Karpas-422 (cell line): ENCODE results near the gene CLOCK. TPM values are rescaled to one million over a fixed set of nuclear protein-coding genes. Genes with fewer than 3 reads are reported as not detected.

Source experiments
- DNase-seq: peaks from one replicate; pipeline ENCODE4 v3.0.0-alpha.2; 2015
- H2AFZ ChIP-seq: fragments of 200-600 bp; sonication (generic); 2 replicates; pipeline ENCODE4 v1.6.1; 2014; ENCODE audit warnings: antibody characterized with exemption, low read length, mixed read lengths
- H3K27ac ChIP-seq: fragments of 200-600 bp; sonication (generic); 2 replicates; pipeline ENCODE4 v1.5.1; 2014; ENCODE audit warnings: mild to moderate bottlenecking, low read length, moderate library complexity
- H3K27me3 ChIP-seq: fragments of 200-600 bp; sonication (generic); 2 replicates; pipeline ENCODE4 v1.6.1; 2014; ENCODE audit warnings: low read length, mixed read lengths
- H3K36me3 ChIP-seq: fragments of 200-600 bp; sonication (generic); 2 replicates; pipeline ENCODE4 v1.6.1; 2014; ENCODE audit warnings: low read length, mixed read lengths; ENCODE audit not compliant: insufficient read depth
- H3K4me1 ChIP-seq: fragments of 200-600 bp; sonication (generic); 2 replicates; pipeline ENCODE4 v1.6.1; 2014; ENCODE audit warnings: mild to moderate bottlenecking, low read length, mixed read lengths
- H3K4me2 ChIP-seq: fragments of 200-600 bp; sonication (generic); 2 replicates; pipeline ENCODE4 v1.6.1; 2014; ENCODE audit warnings: low read length, low read depth, mild to moderate bottlenecking; ENCODE audit not compliant: poor library complexity, severe bottlenecking
- H3K4me3 ChIP-seq: fragments of 200-600 bp; sonication (generic); 2 replicates; pipeline ENCODE4 v1.5.1; 2014; ENCODE audit warnings: mild to moderate bottlenecking, antibody characterized with exemption, low read length, mixed read lengths
- H3K79me2 ChIP-seq: fragments of 200-600 bp; sonication (generic); 2 replicates; pipeline ENCODE4 v1.6.1; 2014; ENCODE audit warnings: mild to moderate bottlenecking, low read length, mixed read lengths
- H3K9ac ChIP-seq: fragments of 200-600 bp; sonication (generic); 2 replicates; pipeline ENCODE4 v1.6.0; 2014; ENCODE audit warnings: low read length
- H3K9me2 ChIP-seq: fragments of 200-600 bp; sonication (generic), shearing (Covaris generic); replicated peaks from 2 replicates; pipeline ENCODE4 v1.6.0; 2014; ENCODE audit warnings: mild to moderate bottlenecking, low read length, moderate library complexity; ENCODE audit not compliant: insufficient read depth
- H3K9me3 ChIP-seq: fragments of 300-700, 200-600 bp; sonication (generic); 2 replicates; pipeline ENCODE4 v1.6.1; 2014; ENCODE audit warnings: low read length, mixed read lengths
- H4K20me1 ChIP-seq: fragments of 200-600 bp; sonication (generic); 2 replicates; pipeline ENCODE4 v1.6.1; 2014; ENCODE audit warnings: mild to moderate bottlenecking, antibody characterized with exemption, low read length, low read depth; ENCODE audit not compliant: insufficient read depth
- total RNA-seq: library from RNA; depleted of rRNA; stranded (reverse); fragments of >200 nt; shearing (Covaris generic); gene quantifications from 2 replicates; pipeline ENCODE4 v1.2.3, GENCODE V29; 2014; ENCODE audit warnings: low replicate concordance

The CLOCK gene
- total RNA-seq, 1 experiment from 2014 or later: 2.3 TPM

DNA sequence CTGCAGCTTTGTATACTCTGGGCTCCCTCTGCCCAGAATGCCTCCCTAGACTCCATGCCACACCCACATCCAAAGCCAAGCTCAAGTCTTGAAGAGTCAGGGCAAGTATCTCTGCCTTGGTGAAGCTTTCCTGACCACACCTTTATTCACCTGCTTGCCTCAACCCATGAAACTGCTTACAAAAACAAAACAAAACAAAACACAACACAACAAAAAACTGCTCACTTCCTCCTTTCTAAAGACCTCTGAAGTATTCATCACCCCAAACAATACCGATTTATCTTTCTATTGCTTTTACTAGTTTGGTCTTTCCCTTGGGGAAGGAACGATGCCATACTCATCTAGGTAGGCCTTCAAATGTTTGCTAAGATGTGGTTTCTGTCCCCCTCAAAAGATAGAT is 105.9 kb downstream of the CLOCK start:
- H3K4me3 ChIP-seq: no peak overlapping the region
- H2AFZ ChIP-seq: no peak overlapping the region
- no peak overlapping the region for H3K4me2 ChIP-seq
- no peak overlapping the region for H3K27ac ChIP-seq
- H3K79me2 ChIP-seq: no peaks in the 10 kb centered on the region
- DNase-seq: no peak
- no peak overlapping the region for H3K9ac ChIP-seq
- H3K9me2 ChIP-seq: no peaks in the 10 kb centered on the region
- H3K9me3 ChIP-seq: no peaks in the 10 kb centered on the region
- H4K20me1 ChIP-seq: no peaks in the 10 kb centered on the region
- no peaks in the 10 kb centered on the region for H3K4me1 ChIP-seq
- no peaks in the 10 kb centered on the region; the same call in 1 of the 2 replicates for H3K36me3 ChIP-seq
- H3K27me3 ChIP-seq: no peaks in the 10 kb centered on the region

DNA sequence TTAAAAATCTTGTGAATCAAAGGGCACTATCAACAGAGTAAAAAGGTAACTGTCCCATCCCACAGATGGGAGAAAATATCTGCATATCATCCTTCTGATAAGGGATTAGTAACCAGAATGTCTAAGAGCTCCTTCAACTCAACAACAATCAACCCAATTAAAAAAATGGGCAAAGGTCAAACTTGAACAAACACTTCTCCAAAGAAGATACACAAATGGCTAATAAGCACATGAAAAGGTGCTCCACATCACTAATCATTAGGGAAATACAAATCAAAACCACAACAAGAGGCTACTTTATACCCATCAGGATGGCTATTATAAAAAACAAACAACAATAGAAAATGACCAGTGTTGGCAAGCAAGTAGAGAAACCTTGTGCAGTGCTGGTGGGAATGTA is 107.7 kb downstream of the CLOCK start:
- no peak overlapping the region for H3K9ac ChIP-seq
- no peak overlapping the region for H3K4me2 ChIP-seq
- no peaks in the 10 kb centered on the region for H3K9me3 ChIP-seq
- H2AFZ ChIP-seq: no peak overlapping the region
- H3K4me1 ChIP-seq: no peaks in the 10 kb centered on the region
- no peaks in the 10 kb centered on the region for H3K9me2 ChIP-seq
- H3K79me2 ChIP-seq: no peaks in the 10 kb centered on the region
- H4K20me1 ChIP-seq: no peaks in the 10 kb centered on the region
- no peak for DNase-seq
- no peak overlapping the region for H3K4me3 ChIP-seq
- H3K27me3 ChIP-seq: no peaks in the 10 kb centered on the region
- peaks cover 8% of the 10 kb centered on the region; the same call in 1 of the 2 replicates for H3K36me3 ChIP-seq
- H3K27ac ChIP-seq: no peak overlapping the region

- H3K36me3 ChIP-seq: peaks cover 13% of the 10 kb centered on the region; the same call in 1 of the 2 replicates
- H3K79me2 ChIP-seq: no peaks in the 10 kb centered on the region
- no peaks in the 10 kb centered on the region for H3K9me2 ChIP-seq
- no peaks in the 10 kb centered on the region for H4K20me1 ChIP-seq
- H3K9ac ChIP-seq: no peak overlapping the region
- H3K27ac ChIP-seq: no peak overlapping the region
- H3K9me3 ChIP-seq: no peaks in the 10 kb centered on the region
- H3K4me2 ChIP-seq: no peak overlapping the region
- no peak overlapping the region for H2AFZ ChIP-seq
- no peaks in the 10 kb centered on the region for H3K27me3 ChIP-seq
- no peaks in the 10 kb centered on the region for H3K4me1 ChIP-seq
- DNase-seq: no peak
- no peak overlapping the region for H3K4me3 ChIP-seq
Measured at GRCh38 chr4:55438314-55438713, 108.4 kb downstream of the CLOCK start.

- Histone ChIP-seq H3K27me3 (no peaks in the 10 kb centered on the region), H3K36me3 (peaks cover 18% of the 10 kb centered on the region; the same call in 1 of the 2 replicates), H3K27ac (no peak overlapping the region), H3K9ac (no peak overlapping the region), H4K20me1 (no peaks in the 10 kb centered on the region), H3K4me2 (no peak overlapping the region), H3K4me3 (no peak overlapping the region), H3K4me1 (no peaks in the 10 kb centered on the region), H3K79me2 (no peaks in the 10 kb centered on the region), H3K9me2 (no peaks in the 10 kb centered on the region), H2AFZ (no peak overlapping the region), H3K9me3 (no peaks in the 10 kb centered on the region)
- no peak for DNase-seq
Measured at GRCh38 chr4:55437823-55438222, 108.9 kb downstream of the CLOCK start.

DNA sequence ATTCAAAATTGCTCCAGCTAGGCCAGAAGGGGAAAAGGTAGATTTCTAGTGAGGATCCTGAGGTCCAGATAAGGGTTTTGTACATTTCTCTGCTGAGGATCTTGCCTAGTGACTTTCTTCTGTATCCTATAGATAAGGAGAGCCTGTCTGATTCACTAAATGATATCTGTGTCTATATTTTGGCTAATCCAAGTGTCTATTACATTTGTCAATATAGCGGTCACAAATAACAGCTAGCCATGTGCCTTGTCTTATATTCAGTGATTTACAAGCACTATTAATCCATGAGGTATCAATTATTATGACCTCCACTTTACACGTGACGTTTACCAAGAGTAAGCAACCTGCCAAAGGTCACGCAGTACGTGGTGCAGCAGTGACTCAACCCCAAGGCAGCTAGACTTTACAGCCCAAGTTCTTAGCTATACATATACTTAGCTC is 109.3 kb downstream of the CLOCK start:
- H3K9me3 ChIP-seq: no peaks in the 10 kb centered on the region
- H3K36me3 ChIP-seq: peaks cover 19% of the 10 kb centered on the region; the same call in 1 of the 2 replicates
- no peak overlapping the region for H3K27ac ChIP-seq
- H3K9ac ChIP-seq: no peak overlapping the region
- DNase-seq: no peak
- H3K4me2 ChIP-seq: no peak overlapping the region
- H3K79me2 ChIP-seq: no peaks in the 10 kb centered on the region
- H4K20me1 ChIP-seq: no peaks in the 10 kb centered on the region
- H3K27me3 ChIP-seq: no peaks in the 10 kb centered on the region
- H3K9me2 ChIP-seq: no peaks in the 10 kb centered on the region
- no peaks in the 10 kb centered on the region for H3K4me1 ChIP-seq
- no peak overlapping the region for H3K4me3 ChIP-seq
- H2AFZ ChIP-seq: no peak overlapping the region

GRCh38 chr4:55435141-55435841 is 111.4 kb downstream of the CLOCK start:
- Histone ChIP-seq H3K36me3 (peaks cover 30% of the 10 kb centered on the region; the same call in 1 of the 2 replicates), H3K9me3 (no peaks in the 10 kb centered on the region), H2AFZ (no peak overlapping the region), H3K4me1 (peaks cover 4% of the 10 kb centered on the region), H3K4me2 (no peak overlapping the region), H4K20me1 (no peaks in the 10 kb centered on the region), H3K9me2 (no peaks in the 10 kb centered on the region), H3K9ac (no peak overlapping the region), H3K4me3 (no peak overlapping the region), H3K79me2 (no peaks in the 10 kb centered on the region), H3K27me3 (no peaks in the 10 kb centered on the region), H3K27ac (no peak overlapping the region)
- no peak for DNase-seq

- Histone ChIP-seq H3K27ac (no peak overlapping the region), H3K4me3 (no peak overlapping the region), H3K9ac (no peak overlapping the region), H3K36me3 (peaks cover 58% of the 10 kb centered on the region), H3K4me1 (peaks cover 4% of the 10 kb centered on the region), H3K9me3 (no peaks in the 10 kb centered on the region), H3K79me2 (0 out of 2 replicates have a peak, but pooled peaks cover 4% of the 10 kb centered on the region), H4K20me1 (no peaks in the 10 kb centered on the region), H2AFZ (no peak overlapping the region), H3K27me3 (no peaks in the 10 kb centered on the region), H3K9me2 (no peaks in the 10 kb centered on the region), H3K4me2 (no peak overlapping the region)
- DNase-seq: no peak
Measured at GRCh38 chr4:55431710-55432336, 114.9 kb downstream of the CLOCK start.

DNA sequence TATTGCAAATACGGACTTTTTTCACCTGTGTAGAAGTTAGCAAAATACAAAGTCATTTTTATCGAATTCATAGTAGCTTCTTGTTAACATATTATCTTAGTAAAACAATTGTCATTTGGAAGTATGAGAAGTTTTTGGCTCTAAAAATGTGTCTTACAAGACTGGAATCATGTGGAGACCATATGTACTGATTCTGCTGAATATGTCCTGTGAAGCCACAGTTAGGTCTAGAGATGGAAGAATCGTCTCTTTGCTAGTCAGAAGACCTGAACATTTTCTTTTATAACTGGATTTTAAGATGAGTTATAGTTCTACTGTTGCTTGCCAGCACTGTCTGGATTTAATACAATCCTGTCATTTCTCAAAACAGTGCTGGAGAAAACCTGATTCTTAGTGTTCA is 121.9 kb downstream of the CLOCK start:
- DNase-seq: no peak
- H3K4me3 ChIP-seq: no peak overlapping the region
- H3K4me2 ChIP-seq: no peak overlapping the region
- no peak overlapping the region for H3K9ac ChIP-seq
- peaks cover 63% of the 10 kb centered on the region for H3K36me3 ChIP-seq
- H3K27ac ChIP-seq: no peak overlapping the region
- H3K79me2 ChIP-seq: peaks cover 32% of the 10 kb centered on the region
- no peaks in the 10 kb centered on the region for H3K4me1 ChIP-seq
- no peaks in the 10 kb centered on the region for H3K9me3 ChIP-seq
- H3K9me2 ChIP-seq: no peaks in the 10 kb centered on the region
- H4K20me1 ChIP-seq: peaks cover 10% of the 10 kb centered on the region; the same call in 1 of the 2 replicates
- no peaks in the 10 kb centered on the region for H3K27me3 ChIP-seq
- no peak overlapping the region for H2AFZ ChIP-seq
